GM23248 (cell line): ENCODE data around the gene HYOU1.

Source experiments
- EZH2 ChIP-seq: fragments of 200-600 bp; sonication (generic); IDR thresholded peaks from 2 replicates; pipeline ENCODE4 v1.6.1; 2018; ENCODE audit warnings: antibody characterized with exemption, mild to moderate bottlenecking; ENCODE audit not compliant: insufficient read depth, poor library complexity, severe bottlenecking
- EZH2phosphoT487 ChIP-seq: fragments of 200-600 bp; sonication (generic); IDR thresholded peaks from 2 replicates; pipeline ENCODE4 v1.6.1; 2018; ENCODE audit warnings: antibody characterized with exemption, moderate library complexity, mild to moderate bottlenecking, low read depth; ENCODE audit not compliant: insufficient read depth

GRCh38 chr11:119016216-119017009 lies 40.6 kb downstream of the HYOU1 start:
- TF ChIP-seq EZH2phosphoT487: no peak
- no peak for TF ChIP-seq EZH2
